GM21619 (cell line): ENCODE results near the gene POC1B.

Source experiments
- ATAC-seq: cut with Tn5 transposase; IDR thresholded peaks from one replicate; pipeline ENCODE4 v1.9.1; 2021; ENCODE audit not compliant: unreplicated experiment

The POC1B gene

GRCh38 chr12:89389755-89390661 is 135.8 kb downstream of the POC1B start:
- peak; percentile 76 for ATAC-seq

GRCh38 chr12:89386138-89386537 is 139.7 kb downstream of the POC1B start:
- no peak for ATAC-seq

GRCh38 chr12:89384807-89385206 is 141.0 kb downstream of the POC1B start:
- ATAC-seq = no peak

- no peak for ATAC-seq
Measured at GRCh38 chr12:89384050-89384758, 141.6 kb downstream of the POC1B start.

- ATAC-seq = no peak
Measured at GRCh38 chr12:89383235-89384049, 142.4 kb downstream of the POC1B start.

- ATAC-seq = no peak
Measured at GRCh38 chr12:89382328-89382727, 143.5 kb downstream of the POC1B start.

GRCh38 chr12:89379839-89380467 is 145.9 kb downstream of the POC1B start:
- no peak for ATAC-seq

GRCh38 chr12:89379148-89379838 is 146.6 kb downstream of the POC1B start:
- no peak for ATAC-seq

GRCh38 chr12:89376844-89377243 is 149.0 kb downstream of the POC1B start:
- ATAC-seq = no peak

- ATAC-seq = no peak
Measured at GRCh38 chr12:89376202-89376529, 149.7 kb downstream of the POC1B start.

GRCh38 chr12:89373763-89374572 is 151.9 kb downstream of the POC1B start:
- ATAC-seq = no peak

- no peak for ATAC-seq
Measured at GRCh38 chr12:89372584-89373370, 153.1 kb downstream of the POC1B start.

- ATAC-seq = no peak
Measured at GRCh38 chr12:89370850-89371249, 155.0 kb downstream of the POC1B start.

GRCh38 chr12:89370421-89370831 is 155.4 kb downstream of the POC1B start:
- no peak for ATAC-seq
